Prostate gland (tissue), 2 donors: ENCODE measurements around the gene ZNF793. TPM values are rescaled to one million over a fixed set of nuclear protein-coding genes. Genes with fewer than 3 reads are reported as not detected.
A peak's percentile ranks its signal among the peaks of the same experiment; 100 is the strongest.

ENCODE experiments used
- DNase-seq: peaks from one replicate; pipeline ENCODE4 v3.0.0-alpha.2; 2019; ENCODE audit warnings: low spot score
- H3K27ac ChIP-seq, 2 donors: fragments of 200-600 bp; sonication (generic); 2 replicates each; pipeline ENCODE4 v1.5.1; 2017 to 2019
- H3K27me3 ChIP-seq: fragments of 200-600 bp; sonication (generic); replicated peaks from 2 replicates; pipeline ENCODE4 v1.5.1; 2019; ENCODE audit not compliant: insufficient read depth
- H3K36me3 ChIP-seq, 2 donors: fragments of 200-600 bp; sonication (generic); 1 replicate in 1 of 2; 2 replicates in 1 of 2; pipeline versions ENCODE4 v1.5.1 to v1.8.1; 2017 to 2019
- H3K4me1 ChIP-seq: fragments of 200-600 bp; sonication (generic); replicated peaks from 2 replicates; pipeline ENCODE4 v1.5.1; 2019
- H3K4me3 ChIP-seq, 2 donors: fragments of 200-600 bp; sonication (generic); 2 replicates each; pipeline ENCODE4 v1.5.1; 2017 to 2019
- H3K9me3 ChIP-seq: fragments of 200-600 bp; sonication (generic); 2 replicates; pipeline ENCODE4 v1.5.1; 2017
- POLR2A ChIP-seq: fragments of 450-650 bp; IDR thresholded peaks from one replicate; pipeline ENCODE4 v1.6.1; 2016; ENCODE audit warnings: antibody characterized with exemption, mild to moderate bottlenecking
- POLR2AphosphoS5 ChIP-seq: sonication (generic); formaldehyde crosslinking; IDR thresholded peaks from one replicate; pipeline ENCODE4 v1.6.1; 2017; ENCODE audit warnings: antibody characterized with exemption
- WGBS: methylation state at CpG from one replicate; pipeline ENCODE4 v1.1.5; 2018; 5-methylcytosine and 5-hydroxymethylcytosine counted together
- intact Hi-C: fragments of 100-400 bp; cut with DNase I; formaldehyde crosslinking; loops from one replicate; pipeline ENCODE4 v1.14.2; 2022
- total RNA-seq, 2 donors: library from RNA; depleted of rRNA; stranded (reverse); fragments of >200 nt; gene quantifications; one replicate each; pipeline ENCODE4 v1.1.0, GENCODE V29; 2016
- TF ChIP-seq, protein P1 (sequence below), 4 experiments: fragments of 200-600 bp in 2 of 4; fragments of 450-650 bp in 2 of 4; sonication (generic) in 2 of 4; IDR thresholded peaks; 1 replicate in 3 of 4; 2 replicates in 1 of 4; pipeline ENCODE4 v1.5.1; 2016 to 2019; ENCODE audit warnings: antibody characterized with exemption in 4 of 4, mild to moderate bottlenecking in 2 of 4, moderate library complexity in 2 of 4

Gene ZNF793
- total RNA-seq, 2 donors from 2014 or later: 5.1 to 13.3 TPM

DNA sequence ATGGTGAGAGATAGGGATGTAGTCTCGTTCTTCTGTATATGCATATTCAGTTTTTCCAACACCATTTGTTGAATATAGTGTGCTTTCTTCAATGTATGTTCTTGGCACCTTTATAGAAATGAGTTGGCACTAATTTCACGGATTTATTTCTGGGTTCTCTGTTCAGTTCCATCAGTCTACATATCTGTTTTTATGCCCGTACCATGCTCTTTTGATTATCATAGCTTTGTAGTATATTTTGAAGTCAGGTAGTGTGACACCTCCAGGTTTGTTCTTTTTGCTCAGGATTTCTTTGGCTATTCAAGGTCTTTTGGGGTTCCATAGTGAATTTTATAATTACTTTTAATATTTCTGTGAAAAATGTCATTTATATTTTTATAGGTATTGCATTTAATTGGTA, 14.5 kb upstream of the ZNF793 start:
- 86% methylated on average over 3 of the region's 3 CpGs for WGBS
- Histone ChIP-seq H3K9me3 (no peaks in the 10 kb centered on the region), H3K36me3 (no peaks in the 10 kb centered on the region), H3K27ac (no peak overlapping the region), H3K4me3 (no peak overlapping the region), H3K4me1 (no peaks in the 10 kb centered on the region), H3K27me3 (no peaks in the 10 kb centered on the region)
- intact Hi-C loops: no loop called here
- no peak for DNase-seq
- TF ChIP-seq POLR2AphosphoS5 (no peak), POLR2A (no peak)
- TF ChIP-seq, protein P1, sequence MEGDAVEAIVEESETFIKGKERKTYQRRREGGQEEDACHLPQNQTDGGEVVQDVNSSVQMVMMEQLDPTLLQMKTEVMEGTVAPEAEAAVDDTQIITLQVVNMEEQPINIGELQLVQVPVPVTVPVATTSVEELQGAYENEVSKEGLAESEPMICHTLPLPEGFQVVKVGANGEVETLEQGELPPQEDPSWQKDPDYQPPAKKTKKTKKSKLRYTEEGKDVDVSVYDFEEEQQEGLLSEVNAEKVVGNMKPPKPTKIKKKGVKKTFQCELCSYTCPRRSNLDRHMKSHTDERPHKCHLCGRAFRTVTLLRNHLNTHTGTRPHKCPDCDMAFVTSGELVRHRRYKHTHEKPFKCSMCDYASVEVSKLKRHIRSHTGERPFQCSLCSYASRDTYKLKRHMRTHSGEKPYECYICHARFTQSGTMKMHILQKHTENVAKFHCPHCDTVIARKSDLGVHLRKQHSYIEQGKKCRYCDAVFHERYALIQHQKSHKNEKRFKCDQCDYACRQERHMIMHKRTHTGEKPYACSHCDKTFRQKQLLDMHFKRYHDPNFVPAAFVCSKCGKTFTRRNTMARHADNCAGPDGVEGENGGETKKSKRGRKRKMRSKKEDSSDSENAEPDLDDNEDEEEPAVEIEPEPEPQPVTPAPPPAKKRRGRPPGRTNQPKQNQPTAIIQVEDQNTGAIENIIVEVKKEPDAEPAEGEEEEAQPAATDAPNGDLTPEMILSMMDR (IDR thresholded peaks at IDR 0.05): no peak

DNA sequence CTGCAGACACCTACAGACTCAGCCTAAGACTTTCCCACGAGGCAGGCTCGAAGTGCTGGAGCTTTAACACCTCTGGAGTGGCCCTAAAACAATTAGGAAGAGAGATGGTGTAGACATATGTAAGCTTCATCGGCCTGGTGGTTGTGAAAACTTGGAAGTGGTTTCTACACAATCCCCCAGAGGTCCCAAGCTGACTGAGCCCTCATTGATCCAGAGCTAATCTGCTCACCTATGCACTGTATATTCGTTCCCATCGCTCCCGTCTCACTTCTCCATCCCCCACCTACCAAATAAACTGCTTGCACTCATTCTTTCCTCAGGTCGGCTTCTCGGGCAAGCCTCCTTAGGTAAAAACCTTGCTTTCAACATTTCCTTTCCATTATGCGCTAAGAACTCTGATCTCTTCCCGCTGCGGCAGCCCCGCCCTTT, 767 bp upstream of the ZNF793 start:
- WGBS: 2% methylated on average over 12 of the region's 12 CpGs
- DNase-seq: no peak
- Histone ChIP-seq H3K9me3 (no peaks in the 10 kb centered on the region), H3K27me3 (no peaks in the 10 kb centered on the region), H3K27ac (peak overlapping the region; percentile 95 to 96), H3K36me3 (no peaks in the 10 kb centered on the region), H3K4me3 (peak overlapping the region; percentile 67 to 69), H3K4me1 (no peaks in the 10 kb centered on the region)
- intact Hi-C loops: loop anchor here (2.0 kb wide), 1 partner anchor 37 kb away; the partner anchor contains the start of gene ZNF570
- TF ChIP-seq, protein P1 (IDR thresholded peaks at IDR 0.05): no peak
- no peak for TF ChIP-seq POLR2A
- TF ChIP-seq POLR2AphosphoS5: peak; percentile 70

DNA sequence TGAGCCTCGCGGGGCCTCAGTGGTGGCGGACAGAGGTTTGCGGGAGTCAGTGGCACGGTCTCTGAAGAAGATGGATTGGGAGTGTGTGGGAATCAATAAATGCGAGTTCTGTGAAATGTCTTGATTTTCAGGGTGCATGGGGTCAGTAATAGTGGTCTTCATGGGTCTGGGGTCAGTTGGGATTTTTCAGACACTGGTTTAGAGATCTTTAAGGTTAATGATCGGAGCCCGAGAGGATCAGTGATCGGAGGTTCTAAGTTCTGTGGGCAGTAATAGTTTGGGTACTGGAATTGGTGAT, 377 bp downstream of the ZNF793 start:
- H3K9me3 ChIP-seq: no peaks in the 10 kb centered on the region
- H3K4me1 ChIP-seq: no peaks in the 10 kb centered on the region
- no peaks in the 10 kb centered on the region for H3K27me3 ChIP-seq
- intact Hi-C loops: loop anchor here (2.0 kb wide), 1 partner anchor 38 kb away; the partner anchor contains the start of gene ZNF570
- H3K36me3 ChIP-seq: no peaks in the 10 kb centered on the region
- DNase-seq: no peak
- H3K27ac ChIP-seq: peak overlapping the region; percentile 95 to 96
- TF ChIP-seq, protein P1 (IDR thresholded peaks at IDR 0.05): no peak
- TF ChIP-seq POLR2AphosphoS5: no peak
- no peak for TF ChIP-seq POLR2A
- H3K4me3 ChIP-seq: peak overlapping the region; percentile 67 to 69
- 2% methylated on average over 9 of the region's 9 CpGs for WGBS

DNA sequence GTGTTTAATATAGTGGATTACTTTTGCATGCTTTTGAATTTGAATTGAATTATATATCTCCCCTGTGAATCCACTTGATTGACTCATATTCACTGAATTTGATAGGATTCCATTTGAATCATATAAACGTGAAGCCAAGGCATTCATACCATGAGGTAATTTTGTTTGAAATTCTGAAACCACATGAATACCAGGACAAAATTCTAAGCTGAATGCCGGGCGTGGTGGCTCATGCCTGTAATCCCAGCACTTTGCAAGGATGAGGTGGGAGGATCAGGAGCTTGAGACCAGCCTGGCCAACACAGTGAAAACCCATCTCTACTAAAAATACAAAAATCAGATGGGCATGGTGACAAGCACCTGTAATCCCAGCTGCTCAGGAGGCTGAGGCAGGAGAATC, 4.4 kb downstream of the ZNF793 start:
- 97% methylated on average over 3 of the region's 3 CpGs for WGBS
- TF ChIP-seq POLR2A: no peak
- TF ChIP-seq, protein P1 (IDR thresholded peaks at IDR 0.05): no peak
- no peak for TF ChIP-seq POLR2AphosphoS5
- intact Hi-C loops: no loop called here
- no peak for DNase-seq
- H3K27me3 ChIP-seq: no peaks in the 10 kb centered on the region
- no peaks in the 10 kb centered on the region for H3K36me3 ChIP-seq
- no peak overlapping the region for H3K27ac ChIP-seq
- H3K4me3 ChIP-seq: no peak overlapping the region
- H3K9me3 ChIP-seq: no peaks in the 10 kb centered on the region
- no peaks in the 10 kb centered on the region for H3K4me1 ChIP-seq

DNA sequence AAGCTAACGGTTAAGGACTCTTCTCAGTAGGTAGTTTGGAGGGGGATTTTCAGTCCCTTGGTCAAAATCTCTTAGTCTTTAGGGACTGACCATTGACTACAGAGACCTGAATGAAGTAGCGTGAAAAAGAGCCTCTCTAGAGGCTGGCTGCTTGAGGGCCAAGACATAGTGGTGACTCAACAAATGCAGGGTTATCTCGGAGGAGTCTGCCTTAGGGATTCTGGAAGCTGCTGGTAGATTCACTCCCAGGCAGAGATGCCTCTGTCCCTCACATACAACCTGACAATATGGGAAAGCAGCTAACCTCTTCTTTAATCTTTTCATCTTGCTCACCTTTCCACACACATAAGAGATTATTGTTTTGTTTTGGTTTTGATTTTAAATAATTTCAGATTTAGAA, 5.1 kb downstream of the ZNF793 start:
- TF ChIP-seq POLR2AphosphoS5: no peak
- no peak for TF ChIP-seq POLR2A
- 98% methylated on average over 3 of the region's 3 CpGs for WGBS
- no peaks in the 10 kb centered on the region for H3K9me3 ChIP-seq
- no peaks in the 10 kb centered on the region for H3K36me3 ChIP-seq
- H3K4me3 ChIP-seq: no peak overlapping the region
- intact Hi-C loops: no loop called here
- H3K27me3 ChIP-seq: no peaks in the 10 kb centered on the region
- no peak overlapping the region for H3K27ac ChIP-seq
- DNase-seq: no peak
- no peaks in the 10 kb centered on the region for H3K4me1 ChIP-seq
